ENCODE data around the gene KIF26A.

Gene KIF26A

DNA sequence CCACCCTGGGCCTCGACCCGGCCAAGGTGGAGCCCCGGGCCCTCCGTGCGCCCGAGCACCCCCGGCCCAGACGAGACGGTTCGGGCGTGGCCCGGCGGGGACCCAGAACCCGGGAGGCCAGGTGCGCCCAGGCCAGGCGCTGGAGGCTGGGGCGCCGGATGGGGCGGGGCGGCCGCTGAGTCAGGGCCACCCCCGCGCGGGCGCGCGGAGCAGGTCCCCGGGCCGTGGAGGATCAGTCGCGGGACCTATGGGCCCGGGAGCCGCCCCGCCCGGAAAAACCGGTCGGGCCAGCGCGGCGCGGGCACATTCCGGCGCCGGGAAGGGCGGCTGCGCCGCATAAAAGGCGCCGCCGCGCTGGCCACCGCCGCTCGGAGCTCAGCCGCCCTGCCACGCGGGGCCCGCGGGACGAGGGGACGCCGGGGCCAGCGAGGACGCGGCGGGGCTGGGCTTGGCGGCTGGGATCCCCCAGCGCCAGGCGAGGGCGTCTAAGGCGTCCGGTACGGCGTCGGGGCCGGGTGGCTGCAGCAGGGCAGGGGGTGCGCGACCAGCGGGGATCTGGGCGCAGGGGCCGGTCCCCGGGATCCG is 21.5 kb upstream of the KIF26A start:
- Histone ChIP-seq H3K36me3 (replicated peaks; ENCODE audit: insufficient read depth, low read length) (no peaks in the 10 kb centered on the region), H3K4me3 (ENCODE audit: low read length) (no peak overlapping the region), H3K27me3 (replicated peaks; ENCODE audit: insufficient read depth, low read length) (peaks cover 4% of the 10 kb centered on the region; the same call in 1 of the 2 replicates), H3K9me2 (replicated peaks; ENCODE audit: insufficient read depth, low read length) (no peaks in the 10 kb centered on the region), H3K27ac (ENCODE audit: low read length) (no peak overlapping the region), H3K4me1 (ENCODE audit: low read length) (no peaks in the 10 kb centered on the region), H3K4me2 (ENCODE audit: low read depth, low read length) (peak overlapping the region; percentile 15; the same call in 1 of the 2 replicates), H3K9ac (ENCODE audit: low read length) (no peak overlapping the region), H4K20me1 (ENCODE audit: insufficient read depth, low read length) (no peaks in the 10 kb centered on the region), H3F3A (ENCODE audit: insufficient read depth, low read length) (no peaks in the 10 kb centered on the region), H2AFZ (ENCODE audit: low read length) (no peak overlapping the region), H3K9me3 (replicated peaks; ENCODE audit: insufficient read depth, low read length) (no peaks in the 10 kb centered on the region), H3K79me2 (ENCODE audit: low read length) (no peaks in the 10 kb centered on the region)
- no peak for DNase-seq
- no peak for TF ChIP-seq EZH2 (optimal IDR thresholded peaks at IDR 0.05; ENCODE audit: low read depth, low read length)
- TF ChIP-seq EZH2phosphoT487 (IDR thresholded peaks at IDR 0.05; ENCODE audit: low read length) = no peak
- TF ChIP-seq CTCF (IDR thresholded peaks at IDR 0.05; ENCODE audit: low read length) = no peak

- H3K4me2 ChIP-seq (ENCODE audit: low read depth, low read length) = no peak overlapping the region
- no peaks in the 10 kb centered on the region for H3K36me3 ChIP-seq (replicated peaks; ENCODE audit: insufficient read depth, low read length)
- H2AFZ ChIP-seq (ENCODE audit: low read length) = no peak overlapping the region
- H3K79me2 ChIP-seq (ENCODE audit: low read length) = no peaks in the 10 kb centered on the region
- H3F3A ChIP-seq (ENCODE audit: insufficient read depth, low read length) = no peaks in the 10 kb centered on the region
- no peak for DNase-seq
- no peaks in the 10 kb centered on the region for H3K9me3 ChIP-seq (replicated peaks; ENCODE audit: insufficient read depth, low read length)
- no peak overlapping the region for H3K27ac ChIP-seq (ENCODE audit: low read length)
- no peaks in the 10 kb centered on the region for H4K20me1 ChIP-seq (ENCODE audit: insufficient read depth, low read length)
- H3K4me1 ChIP-seq (ENCODE audit: low read length) = no peaks in the 10 kb centered on the region
- peaks cover 4% of the 10 kb centered on the region; the same call in 1 of the 2 replicates for H3K27me3 ChIP-seq (replicated peaks; ENCODE audit: insufficient read depth, low read length)
- TF ChIP-seq CTCF (IDR thresholded peaks at IDR 0.05; ENCODE audit: low read length) = no peak
- no peak for TF ChIP-seq EZH2 (optimal IDR thresholded peaks at IDR 0.05; ENCODE audit: low read depth, low read length)
- TF ChIP-seq EZH2phosphoT487 (IDR thresholded peaks at IDR 0.05; ENCODE audit: low read length) = no peak
- no peak overlapping the region for H3K9ac ChIP-seq (ENCODE audit: low read length)
- H3K9me2 ChIP-seq (replicated peaks; ENCODE audit: insufficient read depth, low read length) = no peaks in the 10 kb centered on the region
- no peak overlapping the region for H3K4me3 ChIP-seq (ENCODE audit: low read length)
Measured at GRCh38 chr14:104117341-104118005, 20.9 kb upstream of the KIF26A start.

- no peaks in the 10 kb centered on the region for H3K36me3 ChIP-seq (replicated peaks; ENCODE audit: insufficient read depth, low read length)
- H3F3A ChIP-seq (ENCODE audit: insufficient read depth, low read length) = no peaks in the 10 kb centered on the region
Measured at GRCh38 chr14:104118006-104118844, 20.2 kb upstream of the KIF26A start.

More at GRCh38 chr14:104118006-104118844, 20.2 kb upstream of the KIF26A start:
- Histone ChIP-seq H3K9ac (ENCODE audit: low read length) (no peak overlapping the region), H3K79me2 (ENCODE audit: low read length) (no peaks in the 10 kb centered on the region), H3K4me1 (ENCODE audit: low read length) (no peaks in the 10 kb centered on the region), H3K27me3 (replicated peaks; ENCODE audit: insufficient read depth, low read length) (peaks cover 4% of the 10 kb centered on the region; the same call in 1 of the 2 replicates), H3K4me2 (ENCODE audit: low read depth, low read length) (no peak overlapping the region), H3K4me3 (ENCODE audit: low read length) (no peak overlapping the region), H3K9me3 (replicated peaks; ENCODE audit: insufficient read depth, low read length) (no peaks in the 10 kb centered on the region), H3K27ac (ENCODE audit: low read length) (no peak overlapping the region), H2AFZ (ENCODE audit: low read length) (no peak overlapping the region), H3K9me2 (replicated peaks; ENCODE audit: insufficient read depth, low read length) (no peaks in the 10 kb centered on the region), H4K20me1 (ENCODE audit: insufficient read depth, low read length) (no peaks in the 10 kb centered on the region)
- DNase-seq = no peak
- TF ChIP-seq EZH2phosphoT487 (IDR thresholded peaks at IDR 0.05; ENCODE audit: low read length) = no peak
- no peak for TF ChIP-seq EZH2 (optimal IDR thresholded peaks at IDR 0.05; ENCODE audit: low read depth, low read length)
- TF ChIP-seq CTCF (IDR thresholded peaks at IDR 0.05; ENCODE audit: low read length) = no peak
